Erythroblast (primary cell): ENCODE results near the gene MRPS17.

ENCODE experiments used
- GATA1 ChIP-seq: IDR thresholded peaks from 2 replicates; pipeline ENCODE4 v1.6.1; 2011; ENCODE audit warnings: low read depth, mild to moderate bottlenecking, control low read depth, low read length, moderate library complexity
- POLR2A ChIP-seq: IDR thresholded peaks from 2 replicates; pipeline ENCODE4 v1.6.1; 2011; ENCODE audit warnings: mild to moderate bottlenecking, low read length

DNA sequence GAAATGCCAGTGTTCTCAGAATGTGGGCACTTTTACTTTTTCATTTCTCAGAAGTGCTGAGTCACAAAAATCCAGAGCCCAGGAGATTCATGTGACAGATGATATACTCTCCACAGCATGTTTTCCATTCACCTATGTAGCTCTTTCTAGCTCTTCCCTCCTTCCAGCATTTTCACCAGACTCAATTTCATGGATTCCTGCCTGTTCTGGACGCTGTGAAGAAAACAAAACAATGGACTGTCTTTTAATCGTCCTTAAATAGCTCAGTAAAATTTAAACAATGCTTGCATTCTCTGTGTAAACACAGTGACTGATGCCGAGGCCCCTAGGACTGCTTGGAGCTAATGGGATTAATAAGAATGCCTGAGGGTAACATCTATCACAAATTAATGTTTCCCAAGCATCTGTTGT, 38.9 kb upstream of the MRPS17 start:
- TF ChIP-seq POLR2A = no peak
- no peak for TF ChIP-seq GATA1
